Epithelial cell of prostate (primary cell): Measurements from ENCODE around the gene CACNA1E.
A peak's percentile ranks its signal among the peaks of the same experiment; 100 is the strongest.

Source experiments
- DNase-seq: peaks from one replicate; pipeline ENCODE4 v3.0.0-alpha.2; 2011; ENCODE audit warnings: low read depth, low spot score
- H3K27ac ChIP-seq: fragments of 450-650 bp; 2 replicates; pipeline ENCODE4 v1.5.1; 2017; ENCODE audit warnings: mild to moderate bottlenecking

CACNA1E gene

GRCh38 chr1:181623850-181624249, 140.5 kb downstream of the CACNA1E start:
- H3K27ac ChIP-seq: no peak overlapping the region
- no peak for DNase-seq

- no peak overlapping the region for H3K27ac ChIP-seq
- DNase-seq: no peak
These were observed 143.1 kb downstream of the CACNA1E start for GRCh38 chr1:181626279-181626938.

GRCh38 chr1:181630398-181630797, 147.1 kb downstream of the CACNA1E start:
- DNase-seq: no peak
- no peak overlapping the region for H3K27ac ChIP-seq

- DNase-seq: no peak
- no peak overlapping the region for H3K27ac ChIP-seq
These were observed 147.5 kb downstream of the CACNA1E start for GRCh38 chr1:181630838-181631237.

GRCh38 chr1:181632492-181632891, 149.2 kb downstream of the CACNA1E start:
- no peak overlapping the region for H3K27ac ChIP-seq
- DNase-seq: no peak

GRCh38 chr1:181632960-181633359, 149.6 kb downstream of the CACNA1E start:
- H3K27ac ChIP-seq: no peak overlapping the region
- no peak for DNase-seq

GRCh38 chr1:181635110-181635509, 151.8 kb downstream of the CACNA1E start:
- H3K27ac ChIP-seq: no peak overlapping the region
- DNase-seq: no peak

- no peak overlapping the region for H3K27ac ChIP-seq
- no peak for DNase-seq
These were observed 154.7 kb downstream of the CACNA1E start for GRCh38 chr1:181637998-181638397.

GRCh38 chr1:181640956-181641355, 157.6 kb downstream of the CACNA1E start:
- no peak overlapping the region for H3K27ac ChIP-seq
- no peak for DNase-seq

- DNase-seq: no peak
- no peak overlapping the region for H3K27ac ChIP-seq
These were observed 160.3 kb downstream of the CACNA1E start for GRCh38 chr1:181643631-181644030.

- no peak for DNase-seq
- H3K27ac ChIP-seq: no peak overlapping the region
These were observed 161.9 kb downstream of the CACNA1E start for GRCh38 chr1:181645171-181645570.

- peak overlapping the region; percentile 68 for H3K27ac ChIP-seq
- DNase-seq: no peak
These were observed 163.4 kb downstream of the CACNA1E start for GRCh38 chr1:181646710-181647109.

GRCh38 chr1:181647314-181648035, 164.2 kb downstream of the CACNA1E start:
- DNase-seq: peak; percentile 50
- H3K27ac ChIP-seq: peak overlapping the region; percentile 68

GRCh38 chr1:181651276-181651675, 168.0 kb downstream of the CACNA1E start:
- no peak for DNase-seq
- H3K27ac ChIP-seq: peak overlapping the region; percentile 62

- DNase-seq: no peak
- peak overlapping the region; percentile 67 for H3K27ac ChIP-seq
These were observed 172.4 kb downstream of the CACNA1E start for GRCh38 chr1:181655756-181656155.

GRCh38 chr1:181656491-181656890, 173.2 kb downstream of the CACNA1E start:
- no peak for DNase-seq
- H3K27ac ChIP-seq: peak overlapping the region; percentile 67

GRCh38 chr1:181658581-181658980, 175.3 kb downstream of the CACNA1E start:
- no peak overlapping the region for H3K27ac ChIP-seq
- DNase-seq: no peak

- no peak for DNase-seq
- H3K27ac ChIP-seq: no peak overlapping the region
These were observed 176.1 kb downstream of the CACNA1E start for GRCh38 chr1:181659321-181659957.

GRCh38 chr1:181660621-181661020, 177.3 kb downstream of the CACNA1E start:
- DNase-seq: no peak
- H3K27ac ChIP-seq: no peak overlapping the region

- no peak for DNase-seq
- no peak overlapping the region for H3K27ac ChIP-seq
These were observed 178.3 kb downstream of the CACNA1E start for GRCh38 chr1:181661569-181661968.

GRCh38 chr1:181662606-181663005, 179.3 kb downstream of the CACNA1E start:
- no peak for DNase-seq

More at GRCh38 chr1:181662606-181663005, 179.3 kb downstream of the CACNA1E start:
- H3K27ac ChIP-seq: no peak overlapping the region
